Measurements from ENCODE around the gene ACVR1.

ACVR1 gene

GRCh38 chr2:157788201-157788600 is 87.9 kb downstream of the ACVR1 start:
- TF ChIP-seq CTCF (IDR thresholded peaks at IDR 0.05; ENCODE audit: extremely low read depth, insufficient read depth, missing control alignments): no peak
- no peak for DNase-seq (ENCODE audit: low spot score)
- in situ Hi-C loops (cut with MboI; ENCODE audit: low pct_unique_long_range_greater_than_20kb, low sequenced_read_pairs, unreplicated experiment): loop anchor here (25.0 kb wide), 1 partner anchor 224 kb away; no protein-coding TSS in a partner anchor

GRCh38 chr2:157787364-157787938 is 88.7 kb downstream of the ACVR1 start:
- in situ Hi-C loops (cut with MboI; ENCODE audit: low pct_unique_long_range_greater_than_20kb, low sequenced_read_pairs, unreplicated experiment): loop anchor here (25.0 kb wide), 1 partner anchor 225 kb away; no protein-coding TSS in a partner anchor
- no peak for DNase-seq (ENCODE audit: low spot score)
- TF ChIP-seq CTCF (IDR thresholded peaks at IDR 0.05; ENCODE audit: extremely low read depth, insufficient read depth, missing control alignments): no peak

GRCh38 chr2:157786663-157787363 is 89.3 kb downstream of the ACVR1 start:
- no peak for DNase-seq (ENCODE audit: low spot score)
- TF ChIP-seq CTCF (IDR thresholded peaks at IDR 0.05; ENCODE audit: extremely low read depth, insufficient read depth, missing control alignments): no peak
- in situ Hi-C loops (cut with MboI; ENCODE audit: low pct_unique_long_range_greater_than_20kb, low sequenced_read_pairs, unreplicated experiment): loop anchor here (25.0 kb wide), 1 partner anchor 225 kb away; no protein-coding TSS in a partner anchor

- no peak for DNase-seq (ENCODE audit: low spot score)
- in situ Hi-C loops (cut with MboI; ENCODE audit: low pct_unique_long_range_greater_than_20kb, low sequenced_read_pairs, unreplicated experiment): loop anchor here (25.0 kb wide), 1 partner anchor 226 kb away; no protein-coding TSS in a partner anchor
- no peak for TF ChIP-seq CTCF (IDR thresholded peaks at IDR 0.05; ENCODE audit: extremely low read depth, insufficient read depth, missing control alignments)
These were observed 90.1 kb downstream of the ACVR1 start for GRCh38 chr2:157785866-157786662.

- TF ChIP-seq CTCF (IDR thresholded peaks at IDR 0.05; ENCODE audit: extremely low read depth, insufficient read depth, missing control alignments): no peak
- in situ Hi-C loops (cut with MboI; ENCODE audit: low pct_unique_long_range_greater_than_20kb, low sequenced_read_pairs, unreplicated experiment): loop anchor here (25.0 kb wide), 1 partner anchor 227 kb away; no protein-coding TSS in a partner anchor
- DNase-seq (ENCODE audit: low spot score): no peak
These were observed 90.9 kb downstream of the ACVR1 start for GRCh38 chr2:157785200-157785599.

- no peak for TF ChIP-seq CTCF (IDR thresholded peaks at IDR 0.05; ENCODE audit: extremely low read depth, insufficient read depth, missing control alignments)
- in situ Hi-C loops (cut with MboI; ENCODE audit: low pct_unique_long_range_greater_than_20kb, low sequenced_read_pairs, unreplicated experiment): loop anchor here (25.0 kb wide), 1 partner anchor 228 kb away; no protein-coding TSS in a partner anchor
- DNase-seq (ENCODE audit: low spot score): no peak
These were observed 91.3 kb downstream of the ACVR1 start for GRCh38 chr2:157784823-157785175.

Data from GM13977 (cell line).